Daoy (cell line): ENCODE measurements around the gene GSN. TPM values are rescaled to one million over a fixed set of nuclear protein-coding genes. Genes with fewer than 3 reads are reported as not detected.
A peak's percentile ranks its signal among the peaks of the same experiment; 100 is the strongest.

Source experiments
- DNase-seq: peaks from one replicate; pipeline ENCODE4 v3.0.0-alpha.2; 2015; ENCODE audit warnings: low read depth
- total RNA-seq: library from RNA; depleted of rRNA; stranded (reverse); fragments of >200 nt; shearing (Covaris generic); gene quantifications from 2 replicates; pipeline ENCODE4 v1.2.3, GENCODE V29; 2014

The GSN gene
- total RNA-seq, 1 experiment from 2014 or later, result 95.2 TPM

GRCh38 chr9:121273064-121273775 is 5.3 kb downstream of the GSN start:
- DNase-seq, result no peak

- DNase-seq, result no peak
Measured at GRCh38 chr9:121274851-121275250, 6.9 kb downstream of the GSN start.

- no peak for DNase-seq
Measured at GRCh38 chr9:121275781-121276658, 8.1 kb downstream of the GSN start.

GRCh38 chr9:121277026-121277425 is 9.1 kb downstream of the GSN start:
- DNase-seq, result no peak

GRCh38 chr9:121277518-121278295 is 9.7 kb downstream of the GSN start:
- DNase-seq, result no peak

DNA sequence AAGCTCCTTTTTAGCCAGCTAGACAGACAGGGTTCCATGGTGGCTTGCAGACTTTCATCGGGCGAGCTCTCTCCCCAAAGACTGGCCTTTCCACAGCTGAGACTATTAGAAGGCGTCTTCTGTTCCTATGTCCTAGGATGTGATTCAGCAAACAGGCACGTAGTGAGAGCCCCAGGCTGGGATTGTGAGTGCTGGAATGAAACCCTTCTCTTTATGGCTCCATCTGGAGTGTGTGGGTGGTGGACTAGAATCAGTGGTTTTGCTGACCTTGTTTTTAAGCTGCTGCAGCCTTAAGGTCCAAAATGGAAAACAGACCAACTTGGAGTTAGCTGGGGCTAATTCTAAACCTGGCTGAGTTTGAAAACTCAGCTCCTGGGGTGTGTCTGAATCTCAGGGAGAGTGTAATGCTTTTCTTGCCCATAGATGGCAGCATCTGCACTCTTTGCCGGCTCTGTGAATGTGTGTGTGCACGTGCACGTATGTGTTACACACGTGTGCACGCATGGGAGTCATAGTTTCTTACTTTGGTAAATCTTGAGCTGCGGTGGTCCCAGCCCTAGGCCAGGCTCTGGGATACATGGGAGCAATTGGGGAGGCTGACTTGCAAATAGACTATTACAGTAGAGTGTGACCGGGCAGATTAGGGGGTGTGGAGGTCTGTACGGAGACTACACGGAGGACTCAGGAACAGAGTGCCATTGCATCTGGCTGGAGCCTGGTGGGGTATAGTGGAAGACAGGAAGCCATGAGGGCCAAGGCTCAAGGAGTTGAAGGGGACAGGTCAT is 10.7 kb downstream of the GSN start:
- DNase-seq, result peak; percentile 96

GRCh38 chr9:121279776-121280388 is 11.9 kb downstream of the GSN start:
- DNase-seq, result no peak

DNA sequence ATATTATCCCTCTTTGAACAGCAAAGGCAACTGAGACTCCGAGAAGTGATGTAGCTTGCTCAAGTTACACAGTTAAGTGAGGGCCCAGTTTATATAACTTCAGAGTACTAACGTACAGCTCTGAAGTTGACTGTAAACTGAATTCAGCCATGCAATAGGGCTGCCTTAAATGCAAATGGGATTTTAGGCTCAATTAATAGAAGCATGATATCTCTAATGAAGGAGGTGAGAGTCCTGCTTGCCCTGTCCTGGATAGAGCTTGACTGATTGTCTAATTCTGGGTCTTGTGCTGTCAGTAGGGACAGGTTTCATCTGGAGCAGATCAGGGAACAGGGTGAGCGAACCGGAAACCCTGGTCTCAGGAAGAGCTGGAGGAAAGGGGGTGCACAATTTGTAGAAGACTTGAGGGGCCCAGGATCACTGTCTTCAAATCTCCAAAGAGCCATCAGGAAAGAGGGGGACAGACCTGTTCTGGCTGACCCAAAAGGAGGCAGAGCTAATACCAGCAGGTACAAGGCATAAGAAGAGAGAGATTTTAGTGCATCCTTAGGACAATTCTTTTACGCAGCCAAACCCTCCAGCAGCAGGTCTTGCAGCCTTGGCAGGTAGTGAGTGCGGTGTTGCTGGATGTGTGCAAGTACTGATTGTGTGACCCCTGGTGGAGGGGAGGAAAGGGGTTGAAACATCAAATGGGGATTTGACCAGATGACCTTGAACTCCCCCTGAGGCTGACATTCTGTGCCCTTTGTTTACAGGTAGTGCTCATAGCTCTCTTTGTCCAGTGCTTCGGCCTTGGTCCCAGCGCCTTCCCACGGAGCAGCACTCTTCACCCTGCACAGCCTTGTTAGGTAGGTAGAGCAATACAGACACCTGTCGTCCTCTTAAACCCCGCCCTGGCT is 13.0 kb downstream of the GSN start:
- no peak for DNase-seq

DNA sequence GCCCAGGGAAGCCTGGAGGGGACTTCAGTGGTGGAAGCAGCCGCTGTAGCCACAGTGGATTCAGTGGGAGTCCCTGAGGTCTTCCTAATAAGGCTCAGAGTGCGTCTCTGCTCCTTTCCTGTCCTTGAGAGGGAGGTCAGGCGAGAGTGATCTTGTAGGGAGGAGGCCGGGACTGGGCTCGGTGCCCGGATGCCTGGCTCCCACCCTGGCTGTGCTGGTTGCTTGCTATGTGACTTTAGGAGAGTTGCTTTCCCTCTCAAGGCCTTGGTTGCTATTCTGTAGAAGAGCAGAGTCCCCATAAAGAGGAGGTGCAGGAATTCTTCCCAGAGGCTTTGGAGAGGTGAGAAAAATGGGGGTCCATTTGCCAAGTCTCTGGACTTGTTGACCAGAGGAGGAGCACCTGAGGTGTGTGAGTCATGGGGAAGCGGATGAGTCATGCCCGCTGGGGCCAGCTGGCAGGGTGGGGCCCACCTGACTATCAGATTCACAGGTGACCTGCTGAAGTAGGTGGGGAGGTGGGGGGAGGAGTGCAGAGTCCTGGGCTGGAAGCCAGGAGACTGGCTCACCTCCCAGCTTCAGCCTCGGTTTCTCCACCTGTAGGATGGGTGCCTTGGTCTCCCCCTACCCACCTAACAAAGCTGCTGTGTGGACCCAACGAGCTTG is 13.8 kb downstream of the GSN start:
- DNase-seq, result peak; percentile 90

DNA sequence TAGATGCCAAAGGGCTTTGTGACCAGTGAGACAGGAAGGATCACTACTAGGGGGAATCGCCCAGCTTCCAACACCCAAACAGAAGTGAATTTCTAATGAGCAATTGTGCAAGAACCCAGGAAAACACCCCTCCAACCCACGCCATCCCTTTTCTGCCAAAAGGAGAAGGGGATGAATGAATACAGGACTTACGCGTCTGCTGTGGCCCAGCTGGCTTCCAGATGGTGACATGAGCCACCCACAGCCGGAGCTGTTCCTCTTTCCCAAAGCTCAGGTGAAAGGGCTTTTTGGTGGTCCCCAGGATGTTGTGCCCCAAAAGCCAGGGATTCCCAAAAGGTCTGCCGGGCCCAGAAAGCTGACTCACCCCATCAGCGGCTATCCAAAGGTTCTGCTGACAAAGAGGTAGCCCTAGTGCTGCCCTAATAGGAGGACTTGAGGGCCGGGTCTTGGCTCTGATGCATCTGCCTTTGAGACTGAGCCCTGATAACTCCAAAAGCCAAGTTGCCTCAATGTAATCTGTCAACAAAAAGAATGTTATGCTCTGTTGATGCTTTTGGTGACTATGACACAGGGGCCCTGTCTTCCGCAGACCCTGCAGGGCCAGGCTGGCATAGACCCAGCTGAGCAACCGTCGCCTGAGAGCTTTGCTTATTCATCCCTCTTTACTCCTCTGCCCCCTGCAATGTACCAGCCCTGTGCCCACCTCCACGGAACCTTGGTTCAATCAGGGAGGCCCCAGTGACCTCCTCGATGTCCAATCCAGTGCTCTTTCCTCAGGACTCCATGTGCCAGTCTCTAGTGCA is 14.5 kb downstream of the GSN start:
- DNase-seq, result peak; percentile 79

- no peak for DNase-seq
Measured at GRCh38 chr9:121283080-121283398, 15.1 kb downstream of the GSN start.

DNA sequence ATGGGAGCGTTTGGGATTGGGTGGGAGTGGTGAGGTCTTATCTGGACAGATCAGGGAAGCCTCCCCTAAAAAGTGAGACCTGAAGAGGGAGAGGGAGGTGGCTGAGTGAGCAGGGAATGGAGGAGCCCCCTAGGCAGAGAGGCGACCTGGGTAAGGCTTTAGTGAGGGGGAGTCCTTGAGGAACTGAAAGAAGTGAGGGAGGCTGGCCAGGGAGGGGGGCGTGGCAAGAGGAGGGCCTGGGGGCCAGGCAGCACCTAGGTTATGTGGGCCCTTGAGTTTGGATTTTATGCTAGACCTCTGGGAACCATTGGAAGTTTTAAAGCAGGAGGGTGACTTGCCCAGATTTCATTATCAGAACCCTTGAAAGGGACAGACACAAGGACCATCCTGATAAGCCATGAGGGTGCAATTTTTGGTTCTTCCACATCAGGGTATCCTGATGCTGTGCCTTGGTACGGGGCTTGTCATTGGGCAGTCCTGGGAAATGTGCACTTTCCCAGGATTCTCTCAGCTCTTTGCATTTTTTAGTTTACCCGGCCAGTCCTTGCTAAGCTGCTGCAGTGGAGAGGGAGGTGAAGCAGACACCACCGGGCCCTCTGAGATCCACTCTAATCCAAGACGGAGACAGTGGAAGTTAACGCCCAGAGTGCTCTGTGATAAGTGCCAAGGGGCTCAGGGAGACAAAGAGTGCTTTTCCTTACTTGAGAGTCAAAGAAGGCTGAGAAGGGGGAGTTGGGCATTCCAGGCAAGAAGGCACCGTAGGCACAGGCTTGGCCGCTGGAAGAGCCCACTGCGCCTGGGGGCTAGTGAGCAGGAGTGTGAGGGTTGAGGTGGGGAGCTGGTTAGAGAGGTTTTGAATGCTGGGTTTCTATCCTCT is 16.1 kb downstream of the GSN start:
- no peak for DNase-seq

DNA sequence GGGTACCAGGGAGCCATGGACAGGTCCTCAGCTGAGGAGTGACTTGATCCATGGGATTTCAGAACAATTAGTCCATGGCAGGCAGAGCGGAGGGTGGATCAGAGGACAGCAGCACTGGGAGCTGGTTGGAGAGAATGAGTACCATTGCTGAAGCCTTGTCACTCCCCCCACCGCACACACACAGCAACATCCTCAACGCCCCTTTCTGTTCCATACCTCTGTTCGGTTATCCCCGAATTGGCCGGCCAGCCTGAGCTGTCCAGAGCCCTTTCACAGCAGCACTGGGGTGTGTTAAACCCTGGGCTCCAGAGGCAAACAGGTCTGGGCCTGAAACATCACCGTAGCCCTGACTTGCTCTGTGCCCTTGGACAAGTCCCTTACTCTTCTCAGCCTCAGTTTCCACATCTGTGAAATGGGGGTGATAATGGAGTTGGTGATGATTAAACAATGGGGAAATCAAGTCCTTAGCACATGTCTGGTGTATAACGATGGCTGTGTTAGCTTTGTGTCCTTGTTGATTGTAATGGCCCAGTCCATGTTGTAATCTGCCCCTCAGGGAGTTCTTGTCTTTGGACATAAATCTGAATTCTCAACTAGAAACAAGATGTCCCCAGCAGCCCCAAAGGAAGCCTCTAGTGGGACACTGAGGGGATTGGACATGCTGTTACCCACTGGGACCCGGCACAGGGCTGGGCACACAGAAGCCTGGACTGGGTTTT is 16.9 kb downstream of the GSN start:
- DNase-seq, result no peak

DNA sequence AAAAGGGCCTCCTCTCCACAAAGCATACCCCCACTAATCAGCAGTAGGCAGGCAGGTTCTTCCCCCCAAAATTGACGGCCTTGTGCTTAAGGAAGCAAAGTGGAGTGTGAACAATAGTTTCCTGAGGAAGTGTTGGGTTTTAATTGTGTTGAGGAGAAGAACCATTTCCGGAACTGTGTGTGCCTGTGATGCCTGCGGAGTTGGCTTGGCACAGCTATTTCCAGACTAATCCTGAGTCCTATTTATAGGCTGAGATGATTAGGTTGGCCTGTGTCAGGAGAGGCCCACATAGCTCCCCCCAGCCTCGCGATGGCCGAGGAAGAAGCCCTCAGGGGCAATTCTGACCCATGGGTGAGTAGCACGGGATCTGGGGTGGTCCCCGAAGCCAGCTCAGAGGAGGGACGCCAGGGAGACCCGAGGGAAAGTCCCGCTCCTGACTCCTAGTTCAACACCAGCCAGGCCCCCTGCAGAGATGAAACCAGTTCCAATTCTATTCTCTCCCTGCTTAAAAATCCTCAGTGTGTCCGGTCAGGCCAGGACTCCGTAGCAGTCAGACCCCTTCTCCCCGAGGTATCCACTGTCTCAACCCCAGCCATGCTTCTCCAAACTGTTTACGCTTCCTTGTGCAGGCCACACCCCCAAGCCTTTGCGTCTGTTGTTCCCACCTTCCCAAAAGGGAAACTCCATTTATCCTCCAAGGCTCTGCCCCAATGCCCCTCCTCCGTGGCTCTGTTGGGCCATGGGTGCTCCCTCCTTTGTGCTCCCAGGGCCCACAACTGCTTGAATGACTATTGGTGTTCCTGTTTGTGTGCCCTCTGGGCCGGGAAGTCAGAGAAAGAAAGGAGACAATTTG is 18.1 kb downstream of the GSN start:
- peak; percentile 92 for DNase-seq

GRCh38 chr9:121286688-121286972 is 18.7 kb downstream of the GSN start:
- no peak for DNase-seq

- DNase-seq, result peak; percentile 99
Measured at GRCh38 chr9:121286973-121287741, 19.2 kb downstream of the GSN start.
